Fibroblast of peridontal ligament (primary cell): ENCODE measurements around the gene SNAPC2.

Experiments used
- DNase-seq: peaks from one replicate; pipeline ENCODE4 v3.0.0-alpha.2; 2010; ENCODE audit errors: extremely low read depth

Gene SNAPC2

DNA sequence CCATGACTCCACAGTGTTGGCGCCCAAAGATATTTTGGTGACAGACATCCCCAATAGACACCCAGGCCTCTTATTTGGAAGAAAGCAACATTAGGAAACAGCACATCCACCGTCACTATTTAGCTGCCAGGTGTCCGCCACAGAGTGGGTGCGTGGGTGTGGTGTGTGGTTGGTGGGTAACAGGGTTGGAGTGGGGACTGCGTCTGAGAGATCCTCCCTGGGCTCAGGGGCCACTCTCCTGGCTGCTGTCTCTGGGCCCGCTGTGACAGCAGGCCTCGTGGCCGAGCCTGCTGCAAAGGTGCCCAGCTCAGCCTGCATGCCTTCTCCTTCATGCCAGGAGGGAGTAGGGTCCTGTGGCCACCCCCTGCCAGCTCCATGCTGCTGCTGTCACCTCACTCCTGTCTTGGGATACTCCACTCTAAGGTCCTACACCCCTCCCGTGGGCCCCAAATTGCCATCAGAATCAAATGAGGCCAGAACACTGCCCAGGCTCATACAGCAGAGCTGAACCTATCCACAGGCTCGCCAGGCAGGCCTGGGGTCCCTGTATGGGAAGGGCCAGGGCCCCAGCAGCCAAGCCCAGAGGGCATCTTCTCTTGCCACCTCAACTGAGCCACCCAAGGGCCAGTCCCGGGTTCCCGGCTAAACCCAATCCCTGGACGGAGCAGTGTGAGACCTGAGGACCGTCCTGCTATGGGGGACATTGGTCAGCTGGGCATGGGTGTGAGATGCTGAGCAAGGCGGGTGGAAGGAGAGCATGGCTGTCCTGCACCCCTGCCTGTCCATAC is 48.1 kb downstream of the SNAPC2 start:
- DNase-seq = no peak

DNA sequence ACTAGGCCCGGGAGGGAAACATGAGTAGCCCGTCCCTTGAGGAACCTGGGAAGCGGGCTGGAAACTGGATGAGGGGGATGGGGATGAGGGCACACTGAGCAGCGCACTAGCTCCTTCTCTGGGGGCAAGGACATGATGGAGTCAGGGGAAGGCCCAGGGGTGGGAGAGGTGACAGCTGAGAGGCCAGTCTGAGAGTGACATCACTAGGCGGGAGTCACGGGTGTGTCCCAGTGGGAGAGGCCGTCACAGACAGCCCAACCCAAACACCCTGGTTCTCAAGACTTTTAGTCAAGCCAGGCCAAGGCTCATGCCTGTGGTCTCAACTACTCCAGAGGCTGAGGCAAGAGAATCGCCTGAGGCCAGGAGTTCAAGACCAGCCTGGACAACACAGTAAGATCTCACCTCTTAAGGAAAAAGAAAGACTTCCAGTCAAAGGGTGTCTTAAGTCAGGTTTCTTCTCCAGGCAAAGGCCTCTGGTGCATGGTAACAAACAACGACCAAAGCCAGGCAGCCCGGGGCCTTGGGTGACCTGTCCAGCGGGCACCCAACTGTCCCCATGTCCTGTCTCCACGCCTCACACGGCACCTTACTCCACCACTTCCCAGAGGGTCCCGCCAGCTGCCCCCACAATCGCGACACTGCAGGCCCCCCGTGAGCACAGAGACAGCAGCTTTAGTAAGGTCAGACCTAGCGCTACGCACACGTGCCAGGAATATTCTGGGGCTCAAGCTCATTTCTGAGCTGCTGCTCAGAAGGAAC is 48.8 kb downstream of the SNAPC2 start:
- DNase-seq = peak; percentile 7

DNA sequence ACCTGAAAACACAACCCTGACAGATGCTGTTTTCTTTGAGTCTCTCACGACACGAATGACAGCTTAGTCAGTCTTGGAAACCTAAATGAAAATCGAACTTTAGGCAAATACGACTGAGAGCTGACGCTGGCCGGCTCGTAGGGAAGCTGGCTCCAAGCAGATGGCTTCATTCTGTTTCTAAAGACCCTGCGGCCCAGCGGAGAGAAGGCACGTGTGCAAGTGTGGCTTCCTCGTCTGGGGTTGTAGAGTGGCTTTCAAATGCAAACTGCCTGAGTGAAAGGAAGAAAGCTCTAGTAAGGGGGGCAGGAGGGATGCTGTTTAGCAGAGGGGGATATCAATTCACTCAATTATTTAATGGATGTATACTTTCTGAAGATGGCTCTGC is 49.4 kb downstream of the SNAPC2 start:
- DNase-seq = no peak

DNA sequence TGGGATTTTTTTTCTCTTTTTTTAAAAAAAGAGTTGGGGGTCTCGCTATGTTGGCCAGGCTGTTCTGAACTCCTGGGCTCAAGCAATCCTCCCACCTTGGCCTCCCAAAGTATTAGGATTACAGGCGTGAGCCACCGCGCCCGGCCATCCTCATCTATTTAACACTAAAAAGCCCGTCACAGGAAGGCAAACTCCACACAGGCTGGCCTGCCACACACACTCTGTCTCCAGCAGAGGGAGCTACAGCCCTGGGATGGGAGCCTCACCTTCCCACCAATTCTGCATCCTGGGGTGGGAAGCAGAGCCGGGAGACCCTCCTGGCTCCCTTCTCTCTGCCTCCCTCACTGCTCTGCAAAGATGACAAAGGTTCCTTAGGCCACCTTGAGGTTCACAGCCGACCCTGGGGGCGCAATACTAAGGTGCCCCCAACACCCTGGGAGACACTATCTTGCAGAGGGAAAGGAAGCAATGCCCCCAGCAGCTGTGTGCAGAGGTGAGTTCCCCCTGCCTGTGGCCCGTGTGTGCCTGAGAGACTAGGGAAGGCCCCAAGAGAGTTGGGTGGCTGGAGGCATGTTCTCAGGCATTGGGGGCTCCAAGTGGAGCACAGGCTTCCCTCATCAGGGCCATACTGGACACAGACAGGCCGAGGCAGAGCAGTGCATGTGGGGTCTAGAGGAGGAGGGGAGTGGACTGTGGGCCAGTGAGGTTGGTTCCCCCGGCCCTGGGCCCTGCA is 50.7 kb downstream of the SNAPC2 start:
- peak; percentile 33 for DNase-seq

DNA sequence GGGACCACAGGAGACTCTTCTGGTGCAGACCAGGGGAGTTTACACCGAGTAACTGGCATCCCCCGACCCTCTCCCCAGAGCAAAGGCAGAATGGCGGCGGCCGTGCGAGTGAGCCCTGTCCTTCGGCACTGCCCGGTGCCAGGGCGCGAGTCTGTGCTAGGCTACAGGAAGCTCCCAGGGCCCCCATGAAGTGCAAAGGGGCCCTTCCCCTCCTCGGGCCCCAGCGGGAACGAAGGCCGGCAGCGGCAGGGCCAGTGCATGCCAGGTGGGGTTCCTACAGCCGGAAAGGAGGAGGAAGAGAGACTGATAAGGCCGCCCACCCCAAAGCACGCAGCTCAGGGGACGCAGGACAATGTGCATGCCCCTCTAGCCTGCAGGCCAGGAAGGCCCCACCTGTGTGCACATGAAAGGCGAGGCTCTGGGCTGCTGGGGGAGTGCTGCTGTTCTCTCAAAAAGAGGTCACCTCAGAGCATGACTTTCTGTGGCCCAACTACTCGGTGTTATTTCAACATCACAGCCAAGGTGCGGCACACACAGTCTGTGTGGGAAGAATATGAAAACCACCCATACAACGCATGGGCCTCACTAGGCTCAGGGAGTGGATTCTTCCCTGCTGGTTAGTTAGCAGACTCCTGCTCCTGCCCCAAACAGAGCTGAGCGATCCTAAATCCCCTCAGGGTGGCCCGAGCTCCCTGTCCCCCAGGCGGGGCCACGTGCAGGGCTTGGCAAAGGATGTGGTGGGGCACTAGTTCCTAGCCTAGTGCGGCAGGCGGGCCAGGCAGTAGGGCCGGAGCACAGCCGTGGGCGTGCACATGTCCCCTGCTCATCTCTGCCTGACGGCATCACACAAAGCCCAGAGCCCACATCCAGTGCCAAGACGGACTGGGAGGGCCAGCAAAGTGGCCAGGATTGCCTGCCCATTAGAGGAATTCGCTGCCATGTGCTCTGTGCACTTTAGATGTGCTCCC is 51.7 kb downstream of the SNAPC2 start:
- no peak for DNase-seq
